Measurements from ENCODE around the gene PRSS1.

- no peak for TF ChIP-seq POLR2A (IDR thresholded peaks at IDR 0.05)
- TF ChIP-seq CTCF (IDR thresholded peaks at IDR 0.05), result no peak
Measured at GRCh38 chr7:142703655-142704305, 45.5 kb upstream of the PRSS1 start.

Data from uterus (tissue), 2 donors.